HepG2 (cell line): ENCODE data around the gene SDC1. TPM values are rescaled to one million over a fixed set of nuclear protein-coding genes. Genes with fewer than 3 reads are reported as not detected.

Source experiments
- ATF7-NPFF ChIP-seq: sonication (generic); formaldehyde crosslinking; IDR thresholded peaks from 2 replicates; pipeline ENCODE4 v1.8.1; 2023; ENCODE audit warnings: mild to moderate bottlenecking, low read depth, missing genetic modification reagents, moderate library complexity
- CHCHD3 ChIP-seq: sonication (generic); formaldehyde crosslinking; IDR thresholded peaks from 2 replicates; pipeline ENCODE4 v1.8.0; 2022; ENCODE audit warnings: mild to moderate bottlenecking, missing genetic modification reagents, moderate library complexity
- DPF2 ChIP-seq: sonication (generic); formaldehyde crosslinking; IDR thresholded peaks from 2 replicates; pipeline ENCODE4 v1.4.0; 2020; ENCODE audit warnings: mild to moderate bottlenecking, low read depth, missing genetic modification reagents, borderline replicate concordance
- HNRNPK ChIP-seq: fragments of 200-400 bp; formaldehyde crosslinking; IDR thresholded peaks from 2 replicates; pipeline ENCODE4 v1.6.1; 2018; ENCODE audit warnings: low read length, low read depth, moderate library complexity, mild to moderate bottlenecking; ENCODE audit not compliant: poor library complexity, severe bottlenecking
- IRF9 ChIP-seq: sonication (generic); formaldehyde crosslinking; IDR thresholded peaks from 2 replicates; pipeline ENCODE4 v1.8.0; 2022; ENCODE audit warnings: missing genetic modification reagents, mild to moderate bottlenecking, borderline replicate concordance
- KLF11 ChIP-seq: IDR thresholded peaks from 2 replicates; pipeline ENCODE4 v1.6.1; 2016; ENCODE audit warnings: missing compliant biosample characterization
- KLF15 ChIP-seq: sonication (generic); formaldehyde crosslinking; IDR thresholded peaks from 2 replicates; pipeline ENCODE4 v1.8.1; 2023; ENCODE audit warnings: borderline replicate concordance, mild to moderate bottlenecking, inconsistent platforms, missing genetic modification reagents, mixed read lengths
- MBD4 ChIP-seq: IDR thresholded peaks from 2 replicates; pipeline ENCODE4 v1.6.1; 2012; ENCODE audit warnings: low read length, inconsistent platforms, borderline replicate concordance
- MEIS1 ChIP-seq: sonication (generic); formaldehyde crosslinking; IDR thresholded peaks from 2 replicates; pipeline ENCODE4 v1.9.0; 2021; ENCODE audit warnings: mild to moderate bottlenecking, missing genetic modification reagents, moderate library complexity, borderline replicate concordance
- PLSCR1 ChIP-seq: sonication (generic); formaldehyde crosslinking; IDR thresholded peaks from 2 replicates; pipeline ENCODE4 v1.5.0; 2020; ENCODE audit warnings: missing genetic modification reagents, mild to moderate bottlenecking, borderline replicate concordance
- SAFB2 ChIP-seq: sonication (generic); formaldehyde crosslinking; IDR thresholded peaks from 2 replicates; pipeline ENCODE4 v1.5.1; 2020; ENCODE audit warnings: missing genetic modification reagents, low read depth, mild to moderate bottlenecking, borderline replicate concordance
- THAP11 ChIP-seq: IDR thresholded peaks from 2 replicates; pipeline ENCODE4 v1.6.1; 2016; ENCODE audit warnings: missing biosample characterization, missing genetic modification reagents
- ZBTB20 ChIP-seq: sonication (generic); formaldehyde crosslinking; IDR thresholded peaks from 2 replicates; pipeline ENCODE4 v1.8.1; 2023; ENCODE audit warnings: missing genetic modification reagents, low read depth, mild to moderate bottlenecking, borderline replicate concordance
- ZNF552 ChIP-seq: sonication (generic); formaldehyde crosslinking; IDR thresholded peaks from 2 replicates; pipeline ENCODE4 v1.9.0; 2022; ENCODE audit warnings: missing genetic modification reagents, mild to moderate bottlenecking, borderline replicate concordance
- ZNF569 ChIP-seq: sonication (generic); formaldehyde crosslinking; IDR thresholded peaks from 2 replicates; pipeline ENCODE4 v1.5.0; 2020; ENCODE audit warnings: mild to moderate bottlenecking, missing genetic modification reagents, moderate library complexity, borderline replicate concordance
- ZNF619 ChIP-seq: sonication (generic); formaldehyde crosslinking; IDR thresholded peaks from 2 replicates; pipeline ENCODE4 v1.4.0; 2020; ENCODE audit warnings: mild to moderate bottlenecking, missing genetic modification reagents
- ZNF704 ChIP-seq: sonication (generic); formaldehyde crosslinking; IDR thresholded peaks from 2 replicates; pipeline ENCODE4 v1.8.1; 2023; ENCODE audit warnings: mild to moderate bottlenecking, inconsistent platforms, moderate library complexity, missing genetic modification reagents, borderline replicate concordance
- ZNF709 ChIP-seq: sonication (generic); formaldehyde crosslinking; IDR thresholded peaks from 2 replicates; pipeline ENCODE4 v1.5.0; 2020; ENCODE audit warnings: mild to moderate bottlenecking, missing genetic modification reagents
- ZNF839 ChIP-seq: sonication (generic); formaldehyde crosslinking; IDR thresholded peaks from 2 replicates; pipeline ENCODE4 v1.4.0; 2020; ENCODE audit warnings: missing genetic modification reagents, mild to moderate bottlenecking, borderline replicate concordance
- polyA plus RNA-seq, 8 experiments: library from polyadenylated mRNA; depleted of rRNA in 3 of 8; stranded (reverse) in 7 of 8; unstranded in 1 of 8; fragments of >200 nt; fragmentation: Illumina TruSeq in 4 of 8; extraction: Trizol in 4 of 8; gene quantifications; 2 replicates each; pipeline versions ENCODE4 v1.2.1 to v1.2.3, GENCODE V29; 2011 to 2016; ENCODE audit warnings: low read depth in 4 of 8, missing spikeins in 1 of 8, mixed read lengths in 1 of 8; ENCODE audit not compliant: insufficient read depth in 1 of 8
- total RNA-seq, 5 experiments: library from RNA; depleted of rRNA; stranded (reverse); fragments of >200 nt; fragmentation: Illumina TruSeq; extraction: Trizol; gene quantifications; 2 replicates each; pipeline ENCODE4 v1.2.3, GENCODE V29; 2016; ENCODE audit warnings: low read depth in 1 of 5

Gene SDC1
- total and polyA plus RNA-seq, 2 of the 13 experiments (the other 11 are each of a cell fraction or from before 2014, with no cell fraction given), result 108 to 119 TPM

- TF ChIP-seq THAP11 (no peak), ATF7-NPFF (no peak), ZNF704 (CRISPR knock-in tag) (no peak), MEIS1 (CRISPR knock-in tag) (peak; percentile 78; the same call in 1 of the 2 replicates), KLF11 (CRISPR knock-in tag) (no peak), MBD4 (no peak), DPF2 (CRISPR knock-in tag) (no peak), ZNF709 (CRISPR knock-in tag) (no peak), HNRNPK (no peak), ZNF552 (CRISPR knock-in tag) (no peak), PLSCR1 (CRISPR knock-in tag) (no peak), SAFB2 (CRISPR knock-in tag) (no peak), ZNF619 (CRISPR knock-in tag) (no peak), IRF9 (CRISPR knock-in tag) (no peak), ZBTB20 (no peak), ZNF839 (CRISPR knock-in tag) (no peak), ZNF569 (no peak), KLF15 (CRISPR knock-in tag) (no peak), CHCHD3 (0 out of 2 replicates have a peak, but pooled peaks have one; percentile 41)
Observed at GRCh38 chr2:20190876-20191713, 33.8 kb downstream of the SDC1 start (continued).
